Measurements from ENCODE around the gene GBP1.
"Not testable (repeated sequence)": the region's sequence is repeated elsewhere in the genome, so short reads cannot be mapped to it uniquely, and the experiment has no call there.

DNA sequence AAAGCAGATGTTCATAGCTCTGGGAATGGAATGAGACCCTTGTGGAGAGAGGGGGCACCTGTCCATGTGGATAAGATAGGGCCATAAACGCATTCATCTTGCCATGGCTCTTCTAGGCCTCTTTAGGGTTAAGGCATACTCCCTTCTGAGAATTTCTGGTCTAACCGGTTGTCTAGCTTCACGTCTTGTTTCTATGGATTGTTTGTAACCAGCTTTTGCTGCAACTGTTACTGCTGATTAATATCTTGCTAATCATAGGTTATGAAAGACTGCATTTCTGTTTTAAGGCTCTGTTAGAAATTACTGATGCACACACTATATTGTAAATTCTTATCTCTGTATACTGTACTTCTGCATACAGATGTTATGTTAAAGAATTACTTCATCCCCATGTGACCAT lies 46.7 kb downstream of the GBP1 start:
- not testable (repeated sequence) for TF ChIP-seq EP300, POLR2A (IDR thresholded peaks at IDR 0.05)
